MM.1S (cell line): Measurements from ENCODE around the gene ITPA.

Experiments
- DNase-seq: peaks from one replicate; pipeline ENCODE4 v3.0.0-alpha.2; 2015
- H2AFZ ChIP-seq: fragments of 300-600 bp; sonication (generic); 2 replicates; pipeline ENCODE4 v1.6.0; 2016; ENCODE audit warnings: antibody characterized with exemption, low read length
- H3F3A ChIP-seq: fragments of 300-600 bp; sonication (generic); 2 replicates; pipeline ENCODE4 v1.6.1; 2016; ENCODE audit warnings: mild to moderate bottlenecking, antibody characterized with exemption, low read length, moderate library complexity, mixed read lengths; ENCODE audit not compliant: insufficient read depth
- H3K27ac ChIP-seq: fragments of 300-600 bp; sonication (generic); 2 replicates; pipeline ENCODE4 v1.5.1; 2016; ENCODE audit warnings: mild to moderate bottlenecking, low read length
- H3K27me3 ChIP-seq: fragments of 300-600 bp; sonication (generic); replicated peaks from 2 replicates; pipeline ENCODE4 v1.6.0; 2016; ENCODE audit warnings: low read length; ENCODE audit not compliant: insufficient read depth
- H3K36me3 ChIP-seq: fragments of 300-600 bp; sonication (generic); replicated peaks from 2 replicates; pipeline ENCODE4 v1.6.1; 2016; ENCODE audit warnings: mild to moderate bottlenecking, low read length, mixed read lengths; ENCODE audit not compliant: insufficient read depth
- H3K4me1 ChIP-seq: fragments of 300-600 bp; sonication (generic); 2 replicates; pipeline ENCODE4 v1.6.1; 2016; ENCODE audit warnings: low read length, mixed read lengths
- H3K4me2 ChIP-seq: fragments of 300-600 bp; sonication (generic); 2 replicates; pipeline ENCODE4 v1.6.0; 2016; ENCODE audit warnings: low read depth, low read length
- H3K4me3 ChIP-seq: fragments of 300-600 bp; sonication (generic); 2 replicates; pipeline ENCODE4 v1.5.1; 2016; ENCODE audit warnings: low read length, mixed read lengths
- H3K79me2 ChIP-seq: fragments of 300-600 bp; sonication (generic); 2 replicates; pipeline ENCODE4 v1.6.1; 2016; ENCODE audit warnings: mixed run types, low read length, mixed read lengths
- H3K9ac ChIP-seq: fragments of 300-600 bp; sonication (generic); 2 replicates; pipeline ENCODE4 v1.6.1; 2016; ENCODE audit warnings: low read length, mixed read lengths
- H3K9me2 ChIP-seq: fragments of 300-600 bp; sonication (generic); replicated peaks from 2 replicates; pipeline ENCODE4 v1.6.1; 2016; ENCODE audit warnings: mild to moderate bottlenecking, low read length, mixed read lengths; ENCODE audit not compliant: insufficient read depth
- H3K9me3 ChIP-seq: fragments of 300-600 bp; sonication (generic); replicated peaks from 2 replicates; pipeline ENCODE4 v1.6.1; 2016; ENCODE audit warnings: mild to moderate bottlenecking, low read length, mixed read lengths; ENCODE audit not compliant: insufficient read depth
- H4K20me1 ChIP-seq: fragments of 300-600 bp; sonication (generic); 2 replicates; pipeline ENCODE4 v1.6.1; 2016; ENCODE audit warnings: mild to moderate bottlenecking, low read length, moderate library complexity, mixed read lengths; ENCODE audit not compliant: insufficient read depth
- CTCF ChIP-seq: fragments of 300-600 bp; sonication (generic); IDR thresholded peaks from 2 replicates; pipeline ENCODE4 v1.5.1; 2016; ENCODE audit warnings: antibody characterized with exemption, low read length, mixed read lengths
- EZH2 ChIP-seq: fragments of 300-600 bp; sonication (generic); optimal IDR thresholded peaks from 2 replicates; pipeline ENCODE3; 2017; ENCODE audit warnings: low read depth, mild to moderate bottlenecking, antibody characterized with exemption, low read length, mixed read lengths
- EZH2phosphoT487 ChIP-seq: fragments of 300-600 bp; sonication (generic); IDR thresholded peaks from 2 replicates; pipeline ENCODE4 v1.6.1; 2018; ENCODE audit warnings: antibody characterized with exemption, low read length

The ITPA gene

GRCh38 chr20:3172933-3173609, 36.2 kb upstream of the ITPA start, which contains the start of gene LZTS3:
LZTS3 (minus strand) TSS chr20:3173549; CDS start chr20:3167163, 6,386 bp downstream.
- Histone ChIP-seq H3K4me1 (no peaks in the 10 kb centered on the region), H2AFZ (peak within 1 kb of the TSS; percentile 99), H3K36me3 (no peaks in the 10 kb centered on the region), H3F3A (peaks cover 5% of the 10 kb centered on the region; the same call in 1 of the 2 replicates), H3K9ac (peak within 1 kb of the TSS; percentile 41; the same call in 1 of the 2 replicates), H3K4me3 (peak within 1 kb of the TSS; percentile 97), H4K20me1 (no peaks in the 10 kb centered on the region), H3K79me2 (no peaks in the 10 kb centered on the region), H3K9me3 (no peaks in the 10 kb centered on the region), H3K27me3 (peaks cover 48% of the 10 kb centered on the region), H3K4me2 (peak within 1 kb of the TSS; percentile 100), H3K9me2 (no peaks in the 10 kb centered on the region), H3K27ac (no peak within 1 kb of the TSS)
- no peak for TF ChIP-seq EZH2phosphoT487
- no peak for TF ChIP-seq CTCF
- TF ChIP-seq EZH2, result no peak
- peak; percentile 31 for DNase-seq

- Histone ChIP-seq H3K4me2 (peak overlapping the region; percentile 100), H3F3A (peaks cover 5% of the 10 kb centered on the region; the same call in 1 of the 2 replicates), H3K27ac (no peak overlapping the region), H3K36me3 (no peaks in the 10 kb centered on the region), H4K20me1 (no peaks in the 10 kb centered on the region), H3K27me3 (peaks cover 41% of the 10 kb centered on the region), H3K9ac (peak overlapping the region; percentile 29; the same call in 1 of the 2 replicates), H3K9me3 (no peaks in the 10 kb centered on the region), H3K4me1 (no peaks in the 10 kb centered on the region), H3K9me2 (no peaks in the 10 kb centered on the region), H2AFZ (peak overlapping the region; percentile 99), H3K79me2 (no peaks in the 10 kb centered on the region), H3K4me3 (peak overlapping the region; percentile 97)
- TF ChIP-seq CTCF, result peak; percentile 29
- no peak for TF ChIP-seq EZH2
- TF ChIP-seq EZH2phosphoT487, result no peak
- DNase-seq, result peak; percentile 80
Observed at GRCh38 chr20:3173610-3174441, 35.5 kb upstream of the ITPA start.

- Histone ChIP-seq H3K36me3 (no peaks in the 10 kb centered on the region), H3K9ac (no peak overlapping the region), H3K4me3 (no peak overlapping the region), H3K4me1 (no peaks in the 10 kb centered on the region), H3K4me2 (peak overlapping the region; percentile 100; the same call in 1 of the 2 replicates), H3F3A (peaks cover 5% of the 10 kb centered on the region; the same call in 1 of the 2 replicates), H3K9me3 (no peaks in the 10 kb centered on the region), H3K27me3 (peaks cover 39% of the 10 kb centered on the region), H2AFZ (peak overlapping the region; percentile 99), H4K20me1 (no peaks in the 10 kb centered on the region), H3K79me2 (no peaks in the 10 kb centered on the region), H3K9me2 (no peaks in the 10 kb centered on the region), H3K27ac (no peak overlapping the region)
- no peak for TF ChIP-seq CTCF
- TF ChIP-seq EZH2phosphoT487, result no peak
- TF ChIP-seq EZH2, result no peak
- DNase-seq, result no peak
Observed at GRCh38 chr20:3174442-3175261, 34.6 kb upstream of the ITPA start.
